HFF-Myc (cell line): ENCODE measurements around the gene F2R.
"Not testable (repeated sequence)": the region's sequence is repeated elsewhere in the genome, so short reads cannot be mapped to it uniquely, and the experiment has no call there.

Experiments used
- DNase-seq: peaks from one replicate; pipeline ENCODE4 v3.0.0-alpha.2; 2011; ENCODE audit warnings: low read depth; ENCODE audit errors: extremely low read depth
- H3K4me3 ChIP-seq: replicated peaks from 2 replicates; pipeline ENCODE4 v1.5.1; 2011; ENCODE audit warnings: low read depth, mild to moderate bottlenecking, control low read depth, low read length
- TF ChIP-seq, protein P1 (sequence below): IDR thresholded peaks from 2 replicates; pipeline ENCODE4 v1.5.1; 2012; ENCODE audit warnings: mild to moderate bottlenecking, low read depth, low read length, control low read depth; ENCODE audit errors: missing control alignments

Gene F2R

DNA sequence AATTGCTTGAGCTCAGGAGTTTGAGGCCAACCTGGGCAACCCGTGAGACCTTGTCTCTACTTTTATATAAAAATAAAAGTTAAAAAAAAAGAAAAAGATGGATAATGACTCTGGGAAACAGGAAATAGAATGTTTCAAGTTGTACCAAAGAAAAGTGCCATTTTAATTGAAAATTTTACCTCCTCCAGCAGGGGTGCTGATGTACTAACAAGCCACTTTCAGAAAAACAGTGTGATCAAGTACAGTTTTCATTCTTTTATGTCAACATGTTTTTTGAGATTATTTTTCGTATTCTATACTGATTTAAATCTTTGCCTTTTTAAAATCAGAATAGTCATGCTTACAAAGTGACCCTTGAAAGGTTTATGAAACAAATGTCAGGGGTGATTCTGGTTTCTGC lies 30.8 kb downstream of the F2R start:
- no peak overlapping the region for H3K4me3 ChIP-seq
- TF ChIP-seq, protein P1, sequence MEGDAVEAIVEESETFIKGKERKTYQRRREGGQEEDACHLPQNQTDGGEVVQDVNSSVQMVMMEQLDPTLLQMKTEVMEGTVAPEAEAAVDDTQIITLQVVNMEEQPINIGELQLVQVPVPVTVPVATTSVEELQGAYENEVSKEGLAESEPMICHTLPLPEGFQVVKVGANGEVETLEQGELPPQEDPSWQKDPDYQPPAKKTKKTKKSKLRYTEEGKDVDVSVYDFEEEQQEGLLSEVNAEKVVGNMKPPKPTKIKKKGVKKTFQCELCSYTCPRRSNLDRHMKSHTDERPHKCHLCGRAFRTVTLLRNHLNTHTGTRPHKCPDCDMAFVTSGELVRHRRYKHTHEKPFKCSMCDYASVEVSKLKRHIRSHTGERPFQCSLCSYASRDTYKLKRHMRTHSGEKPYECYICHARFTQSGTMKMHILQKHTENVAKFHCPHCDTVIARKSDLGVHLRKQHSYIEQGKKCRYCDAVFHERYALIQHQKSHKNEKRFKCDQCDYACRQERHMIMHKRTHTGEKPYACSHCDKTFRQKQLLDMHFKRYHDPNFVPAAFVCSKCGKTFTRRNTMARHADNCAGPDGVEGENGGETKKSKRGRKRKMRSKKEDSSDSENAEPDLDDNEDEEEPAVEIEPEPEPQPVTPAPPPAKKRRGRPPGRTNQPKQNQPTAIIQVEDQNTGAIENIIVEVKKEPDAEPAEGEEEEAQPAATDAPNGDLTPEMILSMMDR: no peak
- DNase-seq: no peak

DNA sequence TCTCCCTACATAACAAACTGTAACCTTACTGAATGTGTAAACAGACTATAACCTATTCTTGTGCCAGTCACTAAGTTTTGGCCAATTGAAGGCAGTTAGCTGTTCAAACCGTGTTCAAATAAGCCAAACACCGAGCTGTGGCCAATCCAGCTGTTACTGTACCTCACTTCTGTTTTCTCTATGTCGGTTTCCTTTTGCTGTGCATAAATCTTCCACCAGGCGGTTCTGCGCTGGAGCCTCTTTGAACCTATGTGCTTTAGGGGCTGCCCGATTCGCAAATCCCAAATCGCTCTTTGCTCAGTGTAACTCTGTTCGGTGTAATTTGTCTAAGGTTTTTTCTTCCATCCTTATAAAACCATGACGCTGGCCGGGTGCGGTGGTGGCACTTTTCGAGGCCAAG lies 31.8 kb downstream of the F2R start:
- no peak for DNase-seq
- TF ChIP-seq, protein P1: no peak
- H3K4me3 ChIP-seq: no peak overlapping the region

DNA sequence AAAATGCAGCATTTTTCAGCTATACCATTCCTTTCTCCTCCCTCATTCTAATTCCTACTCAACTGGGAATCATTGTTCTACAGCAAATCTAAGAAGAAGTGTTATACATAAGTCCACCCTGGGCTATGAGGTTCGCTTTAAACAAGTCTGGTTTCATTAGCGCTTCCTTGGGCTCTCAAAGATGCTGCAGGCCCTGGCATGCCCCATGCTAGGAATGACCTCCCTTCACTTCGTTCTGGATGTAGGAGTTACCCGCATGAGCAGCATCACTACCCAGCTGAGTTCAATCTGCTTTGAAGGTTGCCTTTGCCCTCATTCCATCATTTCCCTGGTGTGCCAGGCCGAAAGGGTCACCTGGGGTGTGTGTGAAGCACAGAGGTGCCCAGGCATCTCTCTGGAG lies 35.4 kb downstream of the F2R start:
- DNase-seq: no peak
- no peak overlapping the region for H3K4me3 ChIP-seq
- TF ChIP-seq, protein P1: no peak

DNA sequence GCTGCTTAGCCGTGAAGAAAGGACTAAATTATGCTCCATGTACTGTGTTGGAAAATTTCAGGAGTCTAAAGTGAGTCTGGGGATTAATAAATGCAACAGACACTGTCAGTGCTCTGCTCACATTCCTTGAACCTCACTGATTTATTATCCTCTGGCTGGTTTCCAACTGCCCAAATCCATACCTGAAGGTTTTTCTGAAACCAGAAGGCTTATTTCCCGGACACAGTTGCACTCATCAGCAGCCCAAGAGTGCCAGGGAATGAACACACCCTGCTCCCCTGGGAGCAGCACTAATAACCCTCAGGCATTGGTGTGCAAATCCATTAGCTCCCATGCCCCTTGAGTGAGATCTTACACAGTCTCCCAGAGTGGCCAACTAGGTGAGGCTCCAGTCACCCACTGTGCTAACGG lies 38.7 kb downstream of the F2R start:
- H3K4me3 ChIP-seq: no peak overlapping the region
- TF ChIP-seq, protein P1: no peak
- no peak for DNase-seq

DNA sequence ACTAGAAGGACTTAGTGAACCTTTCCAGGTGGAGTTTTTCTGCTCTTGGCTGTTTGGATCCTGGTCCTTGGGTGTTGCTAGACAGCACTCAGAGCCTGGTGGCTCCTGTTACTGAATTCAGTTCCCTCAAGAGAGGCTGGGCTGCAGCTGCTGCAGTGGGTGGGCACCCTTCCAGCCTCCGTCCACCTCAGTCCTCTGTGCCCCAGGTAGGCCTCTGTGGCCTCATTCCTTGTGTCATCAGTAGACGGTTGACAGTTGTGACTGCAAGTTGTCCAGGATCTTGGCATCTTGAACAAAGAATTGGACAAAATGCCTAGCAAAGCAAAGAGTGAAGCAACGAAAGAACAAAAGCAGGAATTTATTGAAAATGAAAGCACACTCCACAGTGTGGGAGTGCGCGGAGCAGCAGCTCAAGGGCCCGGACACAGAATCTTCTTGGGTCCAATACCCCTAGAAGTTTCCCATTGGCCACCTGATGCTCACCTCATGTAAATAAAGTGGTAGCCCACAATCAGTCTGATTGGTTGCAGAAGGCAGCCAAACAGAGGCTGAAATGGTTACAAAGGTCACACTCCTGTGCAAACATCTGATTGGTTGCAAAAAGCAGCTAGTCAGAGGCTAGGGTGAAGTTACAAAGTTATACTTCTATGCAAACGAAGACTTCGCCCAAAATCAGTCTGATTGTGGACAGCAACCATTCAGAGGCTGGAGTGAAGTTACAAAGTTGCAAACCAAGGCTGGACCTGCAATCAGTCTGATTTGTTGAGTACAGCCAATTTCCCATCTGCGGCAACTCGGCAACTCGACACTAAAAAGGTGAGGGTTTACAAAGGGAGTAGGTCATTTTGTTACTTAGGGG lies 40.1 kb downstream of the F2R start:
- H3K4me3 ChIP-seq: no peak overlapping the region
- TF ChIP-seq, protein P1: no peak
- no peak for DNase-seq

DNA sequence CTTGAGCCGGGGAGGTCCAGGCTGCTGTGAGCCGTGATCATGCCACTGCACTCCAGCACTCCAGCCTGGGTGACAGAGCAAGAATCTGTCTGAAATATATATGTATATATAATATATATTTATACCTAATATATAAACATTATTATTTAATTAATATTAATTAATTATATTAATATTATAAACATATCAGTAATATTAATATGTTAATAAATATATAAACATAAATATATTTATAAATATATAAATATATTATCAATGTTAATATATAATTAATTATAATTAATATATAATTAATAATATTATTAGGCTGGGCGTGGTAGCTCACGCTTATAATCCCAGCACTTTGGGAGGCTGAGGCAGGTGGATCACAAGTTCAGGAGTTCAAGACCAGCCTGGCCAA lies 41.1 kb downstream of the F2R start:
- TF ChIP-seq, protein P1: no peak
- H3K4me3 ChIP-seq: no peak overlapping the region

DNA sequence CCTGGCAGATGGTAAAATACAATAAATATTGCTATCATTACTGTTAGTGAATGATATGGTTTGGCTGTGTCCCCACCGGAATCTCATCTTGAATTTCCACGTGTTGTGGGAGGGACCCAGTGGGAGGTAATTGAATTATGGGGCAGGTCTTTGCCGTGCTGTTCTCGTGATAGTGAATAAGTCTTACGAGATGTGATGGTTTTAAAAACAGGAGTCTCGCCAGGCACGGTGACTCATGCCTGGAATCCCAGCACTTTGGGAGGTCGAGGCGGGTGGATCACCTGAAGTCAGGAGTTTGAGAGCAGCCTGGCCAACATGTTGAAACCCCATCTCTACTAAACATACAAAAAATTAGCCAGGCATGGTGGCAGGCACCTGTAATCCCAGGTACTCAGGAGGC lies 45.2 kb downstream of the F2R start:
- DNase-seq, H3K4me3 ChIP-seq: not testable (repeated sequence)

More for the DNA sequence above, 41.1 kb downstream of the F2R start:
- no peak for DNase-seq
